GM12878 (cell line): ENCODE results near the gene MXRA7. TPM values are rescaled to one million over a fixed set of nuclear protein-coding genes. Genes with fewer than 3 reads are reported as not detected.

Source experiments
- ATAC-seq: fragments of 200-7000 bp; cut with Tn5 transposase; 3 replicates; pipeline ENCODE4 v1.9.1; 2020; ENCODE audit warnings: mild to moderate bottlenecking, moderate library complexity
- BruUV-seq: library from RNA; stranded (reverse); fragments of 400-500 nt; replicated peaks from 2 replicates; lab custom pipeline; 2021; lab: Mats Ljungman, UMichigan
- CTCF ChIA-PET: fragments of 300-600 bp; sonication (Branson Sonifier 250); formaldehyde crosslinking; extraction: SDS; loops from one replicate; lab custom pipeline; 2021; ENCODE audit warnings: inconsistent platforms; lab: Yijun Ruan, JAX
- POLR2A ChIA-PET: fragments of 350-600 bp; formaldehyde crosslinking; extraction: SDS; loops from one replicate; lab custom pipeline; 2021; ENCODE audit warnings: inconsistent platforms; lab: Charles Lee
- RAD21 ChIA-PET: fragments of 300-600 bp; sonication (Branson Sonifier 250); formaldehyde crosslinking; loops from one replicate; lab custom pipeline; 2023; ENCODE audit warnings: antibody characterized with exemption; ENCODE audit not compliant: unreplicated experiment; lab: Charles Lee
- SMC1A ChIA-PET: fragments of 300-600 bp; sonication (Branson Sonifier 250); formaldehyde crosslinking; loops from one replicate; lab custom pipeline; 2023; ENCODE audit not compliant: unreplicated experiment, uncharacterized antibody; lab: Charles Lee
- DNase-seq: peaks from one replicate; pipeline ENCODE4 v3.0.0-alpha.2; 2011; ENCODE audit warnings: low read depth, low spot score
- FAIRE-seq: peaks from 3 replicates; lab custom pipeline; 2011; peaks lifted over from hg19 to GRCh38; lab: Jason Lieb, UNC
- H2AFZ ChIP-seq: 2 replicates; pipeline ENCODE4 v1.6.0; 2011; ENCODE audit warnings: low read depth, low read length, control low read depth; ENCODE audit not compliant: control insufficient read depth
- H3K27ac ChIP-seq: 2 replicates; pipeline ENCODE4 v1.5.1; 2011; ENCODE audit warnings: control low read depth; ENCODE audit not compliant: control insufficient read depth, insufficient read depth
- H3K27me3 ChIP-seq, 2 experiments: replicated peaks in 1 of 2; 2 replicates each; pipeline versions ENCODE4 v1.6.0 to v1.6.1; 2011; ENCODE audit warnings: low read length in 1 of 2; ENCODE audit not compliant: control insufficient read depth in 2 of 2, insufficient read depth in 2 of 2
- H3K36me3 ChIP-seq, 2 experiments: 2 replicates each; pipeline ENCODE4 v1.5.1; 2011; ENCODE audit warnings: low read length in 1 of 2; ENCODE audit not compliant: control insufficient read depth in 2 of 2, insufficient read depth in 2 of 2
- H3K4me1 ChIP-seq: 2 replicates; pipeline ENCODE4 v1.6.1; 2011; ENCODE audit warnings: mild to moderate bottlenecking, low read length, moderate library complexity, mixed read lengths; ENCODE audit not compliant: control insufficient read depth, insufficient read depth
- H3K4me2 ChIP-seq: 2 replicates; pipeline ENCODE4 v1.6.0; 2011; ENCODE audit warnings: control low read depth; ENCODE audit not compliant: control insufficient read depth, insufficient read depth
- H3K4me3 ChIP-seq: fragments of 200-600 bp; sonication (generic); 2 replicates; pipeline ENCODE4 v1.5.1; 2016
- H3K79me2 ChIP-seq: 2 replicates; pipeline ENCODE4 v1.6.0; 2011; ENCODE audit warnings: low read length; ENCODE audit not compliant: control insufficient read depth, insufficient read depth
- H3K9ac ChIP-seq: 2 replicates; pipeline ENCODE4 v1.8.0; 2011; ENCODE audit warnings: low read length, control low read depth, mixed read lengths; ENCODE audit not compliant: control insufficient read depth, insufficient read depth
- H3K9me3 ChIP-seq: replicated peaks from 3 replicates; pipeline ENCODE4 v1.5.1; 2011; ENCODE audit warnings: mild to moderate bottlenecking, low read length; ENCODE audit not compliant: control insufficient read depth, insufficient read depth
- H4K20me1 ChIP-seq: 2 replicates; pipeline ENCODE4 v1.6.0; 2011; ENCODE audit not compliant: control insufficient read depth, insufficient read depth
- CHD4 ChIP-seq: fragments of 200-600 bp; sonication (generic); IDR thresholded peaks from 2 replicates; pipeline ENCODE4 v1.6.1; 2016; ENCODE audit warnings: mild to moderate bottlenecking
- DPF2 ChIP-seq: fragments of 450-650 bp; IDR thresholded peaks from 2 replicates; pipeline ENCODE4 v1.6.1; 2017; ENCODE audit warnings: mild to moderate bottlenecking
- JUNB ChIP-seq: IDR thresholded peaks from 2 replicates; pipeline ENCODE4 v1.6.1; 2016; ENCODE audit warnings: antibody characterized with exemption, mild to moderate bottlenecking
- TARDBP ChIP-seq: IDR thresholded peaks from 2 replicates; pipeline ENCODE4 v1.6.1; 2016; ENCODE audit warnings: borderline replicate concordance
- ZBED1 ChIP-seq: IDR thresholded peaks from 2 replicates; pipeline ENCODE4 v1.6.1; 2016; ENCODE audit warnings: borderline replicate concordance
- ZSCAN29 ChIP-seq: fragments of 450-650 bp; IDR thresholded peaks from 2 replicates; pipeline ENCODE4 v1.6.1; 2017; ENCODE audit warnings: mild to moderate bottlenecking, moderate library complexity
- WGBS: methylation state at CpG from one replicate; pipeline ENCODE4 v1.1.6; 2016; ENCODE audit warnings: low lambda C conversion rate; ENCODE audit not compliant: insufficient replicate concordance, insufficient coverage; ENCODE audit errors: missing lambda C conversion rate; 5-methylcytosine and 5-hydroxymethylcytosine counted together
- in situ Hi-C: fragments of 300-500 bp; cut with MboI; formaldehyde crosslinking; loops from 9 replicates; pipeline ENCODE4 v1.14.3; 2018; ENCODE audit warnings: mixed read lengths
- intact Hi-C: fragments of 100-400 bp; cut with micrococcal nuclease; formaldehyde crosslinking; loops from one replicate; pipeline ENCODE4 v1.14.2; 2022; ENCODE audit not compliant: unreplicated experiment
- polyA plus RNA-seq, 11 experiments: library from polyadenylated mRNA; depleted of rRNA in 4 of 11; unstranded in 6 of 11; stranded (reverse) in 5 of 11; fragments of >200 nt; fragmentation: Nextera tagmentation in 4 of 11; fragmentation: Illumina TruSeq in 1 of 11; extraction: Ambion mirVana in 4 of 11; extraction: Trizol in 1 of 11; gene quantifications; 1 replicate in 1 of 11; 2 replicates in 10 of 11; pipeline versions ENCODE4 v1.2.1 to v1.2.3, GENCODE V29; 2011 to 2016; ENCODE audit warnings: inconsistent platforms in 2 of 11, missing spikeins in 2 of 11, low read depth in 1 of 11
- total RNA-seq, 4 experiments: library from RNA; depleted of rRNA in 3 of 4; stranded (reverse); fragments of >200 nt in 3 of 4; fragmentation: Illumina TruSeq in 1 of 4; extraction: Trizol in 1 of 4; gene quantifications; 2 replicates each; pipeline versions ENCODE4 v1.2.1 to v1.2.3, GENCODE V29; 2013 to 2021
- TF ChIP-seq, protein P1 (sequence below): IDR thresholded peaks from 2 replicates; pipeline ENCODE4 v1.6.1; 2012; ENCODE audit warnings: mild to moderate bottlenecking, low read depth, low read length
- TF ChIP-seq, protein P2 (sequence below): fragments of 450-650 bp; IDR thresholded peaks from 2 replicates; pipeline ENCODE4 v1.6.1; 2016; ENCODE audit warnings: mild to moderate bottlenecking
- TF ChIP-seq, protein P3 (sequence below): fragments of 450-650 bp; IDR thresholded peaks from 2 replicates; pipeline ENCODE4 v1.6.1; 2017; ENCODE audit warnings: mild to moderate bottlenecking, moderate library complexity
- TF ChIP-seq, protein P4 (sequence below): IDR thresholded peaks from 2 replicates; pipeline ENCODE4 v1.6.1; 2011; ENCODE audit warnings: borderline replicate concordance, low read depth, mild to moderate bottlenecking, moderate library complexity, low read length; ENCODE audit not compliant: insufficient read depth, poor library complexity, severe bottlenecking

The MXRA7 gene
- total and polyA plus RNA-seq, 10 of the 15 experiments (the other 5 are each of a cell fraction or from before 2014, with no cell fraction given): 0.03 to 2.0 (median 0.33) TPM

DNA sequence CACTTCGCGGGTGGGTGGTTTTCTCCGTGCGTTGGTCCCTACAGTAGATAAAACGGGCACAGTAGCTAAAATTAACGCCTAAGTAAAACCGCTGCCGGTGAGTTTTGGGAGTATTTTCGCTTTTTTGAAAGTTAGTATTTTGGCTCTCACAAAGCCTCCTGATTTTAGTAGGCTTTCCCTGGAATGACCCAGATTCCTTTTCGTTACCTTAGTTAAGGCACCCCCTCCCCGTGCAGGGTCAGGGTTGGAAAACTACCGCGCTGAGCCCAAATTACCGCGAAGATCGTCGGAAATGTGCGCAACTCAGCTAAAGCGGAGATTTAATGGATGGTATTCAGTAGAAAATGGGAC is 38.9 kb downstream of the MXRA7 start (continued):
- TF ChIP-seq, protein P1, sequence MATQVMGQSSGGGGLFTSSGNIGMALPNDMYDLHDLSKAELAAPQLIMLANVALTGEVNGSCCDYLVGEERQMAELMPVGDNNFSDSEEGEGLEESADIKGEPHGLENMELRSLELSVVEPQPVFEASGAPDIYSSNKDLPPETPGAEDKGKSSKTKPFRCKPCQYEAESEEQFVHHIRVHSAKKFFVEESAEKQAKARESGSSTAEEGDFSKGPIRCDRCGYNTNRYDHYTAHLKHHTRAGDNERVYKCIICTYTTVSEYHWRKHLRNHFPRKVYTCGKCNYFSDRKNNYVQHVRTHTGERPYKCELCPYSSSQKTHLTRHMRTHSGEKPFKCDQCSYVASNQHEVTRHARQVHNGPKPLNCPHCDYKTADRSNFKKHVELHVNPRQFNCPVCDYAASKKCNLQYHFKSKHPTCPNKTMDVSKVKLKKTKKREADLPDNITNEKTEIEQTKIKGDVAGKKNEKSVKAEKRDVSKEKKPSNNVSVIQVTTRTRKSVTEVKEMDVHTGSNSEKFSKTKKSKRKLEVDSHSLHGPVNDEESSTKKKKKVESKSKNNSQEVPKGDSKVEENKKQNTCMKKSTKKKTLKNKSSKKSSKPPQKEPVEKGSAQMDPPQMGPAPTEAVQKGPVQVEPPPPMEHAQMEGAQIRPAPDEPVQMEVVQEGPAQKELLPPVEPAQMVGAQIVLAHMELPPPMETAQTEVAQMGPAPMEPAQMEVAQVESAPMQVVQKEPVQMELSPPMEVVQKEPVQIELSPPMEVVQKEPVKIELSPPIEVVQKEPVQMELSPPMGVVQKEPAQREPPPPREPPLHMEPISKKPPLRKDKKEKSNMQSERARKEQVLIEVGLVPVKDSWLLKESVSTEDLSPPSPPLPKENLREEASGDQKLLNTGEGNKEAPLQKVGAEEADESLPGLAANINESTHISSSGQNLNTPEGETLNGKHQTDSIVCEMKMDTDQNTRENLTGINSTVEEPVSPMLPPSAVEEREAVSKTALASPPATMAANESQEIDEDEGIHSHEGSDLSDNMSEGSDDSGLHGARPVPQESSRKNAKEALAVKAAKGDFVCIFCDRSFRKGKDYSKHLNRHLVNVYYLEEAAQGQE: no peak
- TF ChIP-seq, protein P2, sequence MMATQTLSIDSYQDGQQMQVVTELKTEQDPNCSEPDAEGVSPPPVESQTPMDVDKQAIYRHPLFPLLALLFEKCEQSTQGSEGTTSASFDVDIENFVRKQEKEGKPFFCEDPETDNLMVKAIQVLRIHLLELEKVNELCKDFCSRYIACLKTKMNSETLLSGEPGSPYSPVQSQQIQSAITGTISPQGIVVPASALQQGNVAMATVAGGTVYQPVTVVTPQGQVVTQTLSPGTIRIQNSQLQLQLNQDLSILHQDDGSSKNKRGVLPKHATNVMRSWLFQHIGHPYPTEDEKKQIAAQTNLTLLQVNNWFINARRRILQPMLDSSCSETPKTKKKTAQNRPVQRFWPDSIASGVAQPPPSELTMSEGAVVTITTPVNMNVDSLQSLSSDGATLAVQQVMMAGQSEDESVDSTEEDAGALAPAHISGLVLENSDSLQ: no peak
- TF ChIP-seq, all 136 proteins: peak for 13

DNA sequence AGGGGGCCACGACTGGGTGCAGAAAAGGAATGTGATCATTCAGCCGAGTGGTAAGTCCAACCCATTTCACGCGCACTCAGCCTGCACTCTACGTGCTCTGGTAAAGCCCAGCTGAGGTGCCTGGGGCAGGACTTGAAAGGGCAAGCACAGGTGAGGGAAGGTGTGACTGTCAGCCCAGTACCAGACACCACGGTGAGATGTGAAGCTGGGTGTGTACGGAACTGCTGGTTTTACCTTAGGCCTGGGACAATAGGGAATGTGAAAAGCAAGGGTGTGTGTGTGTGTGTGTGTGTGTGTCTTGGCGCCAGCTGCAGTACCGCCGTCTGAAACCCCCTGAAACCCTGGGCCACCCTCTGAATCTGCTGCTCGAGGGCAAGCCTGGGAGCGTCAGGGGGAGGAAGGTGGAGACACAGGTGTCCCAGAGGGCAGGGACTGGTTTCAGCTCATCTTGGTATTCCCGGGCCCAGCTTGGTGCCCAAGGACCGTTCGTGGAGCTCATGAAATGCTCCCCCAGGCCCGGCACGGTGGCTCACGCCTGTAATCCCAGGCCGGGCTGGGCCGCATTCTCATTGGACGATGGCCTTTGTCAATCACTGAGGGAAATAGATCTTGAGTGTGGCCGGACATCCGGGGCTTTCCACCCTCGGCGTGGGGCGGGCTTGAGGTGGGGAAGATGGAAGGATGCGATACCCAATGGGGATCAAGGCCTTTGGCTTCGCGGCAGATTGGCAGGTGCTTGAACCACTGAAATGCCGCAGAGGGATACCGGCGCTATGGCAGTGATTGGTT is 39.4 kb downstream of the MXRA7 start:
- H3K36me3 ChIP-seq: no peaks in the 10 kb centered on the region
- CTCF ChIA-PET: interaction anchor here (0.7 to 2.7 kb wide), 9 partner anchors 10 to 205 kb away, joined by 3 to 27 read pairs (median 4); no protein-coding TSS in a partner anchor
- peak overlapping the region; percentile 55; the same call in 1 of the 2 replicates for H3K9ac ChIP-seq
- H3K27ac ChIP-seq: peak overlapping the region; percentile 71
- no peaks in the 10 kb centered on the region for H3K79me2 ChIP-seq
- BruUV-seq: no TSS peak
- DNase-seq (peak; percentile 99), ATAC-seq (peak; percentile 100), FAIRE-seq (peak; percentile 99)
- no peaks in the 10 kb centered on the region for H4K20me1 ChIP-seq
- SMC1A ChIA-PET: interaction anchor here (0.7 to 1.6 kb wide), 4 partner anchors 10 to 218 kb away, joined by 3 to 12 read pairs (median 3); no protein-coding TSS in a partner anchor
- intact Hi-C loops: no loop called here
- 22% methylated on average over 32 of the region's 32 CpGs for WGBS
- RAD21 ChIA-PET: interaction anchor here (2.0 kb wide), 1 partner anchor 10 kb away, joined by 11 read pairs; no protein-coding TSS in a partner anchor
- H2AFZ ChIP-seq: peak overlapping the region; percentile 99
- H3K4me1 ChIP-seq: peaks cover 5% of the 10 kb centered on the region
- H3K4me3 ChIP-seq: peak overlapping the region; percentile 80; the same call in 1 of the 2 replicates
- in situ Hi-C loops: no loop called here
- H3K9me3 ChIP-seq: no peaks in the 10 kb centered on the region; the same call in 2 of the 3 replicates
- POLR2A ChIA-PET: interaction anchor here (1.3 kb wide), 2 partner anchors 56 to 67 kb away, joined by 4 read pairs; no protein-coding TSS in a partner anchor
- peak overlapping the region; percentile 94 for H3K4me2 ChIP-seq
- no peaks in the 10 kb centered on the region; a peak in 1 of 4 replicates for H3K27me3 ChIP-seq
- TF ChIP-seq ZBED1 (no peak), JUNB (no peak), DPF2 (peak; percentile 100), TARDBP (no peak), ZSCAN29 (no peak), CHD4 (no peak)
- TF ChIP-seq, protein P3, sequence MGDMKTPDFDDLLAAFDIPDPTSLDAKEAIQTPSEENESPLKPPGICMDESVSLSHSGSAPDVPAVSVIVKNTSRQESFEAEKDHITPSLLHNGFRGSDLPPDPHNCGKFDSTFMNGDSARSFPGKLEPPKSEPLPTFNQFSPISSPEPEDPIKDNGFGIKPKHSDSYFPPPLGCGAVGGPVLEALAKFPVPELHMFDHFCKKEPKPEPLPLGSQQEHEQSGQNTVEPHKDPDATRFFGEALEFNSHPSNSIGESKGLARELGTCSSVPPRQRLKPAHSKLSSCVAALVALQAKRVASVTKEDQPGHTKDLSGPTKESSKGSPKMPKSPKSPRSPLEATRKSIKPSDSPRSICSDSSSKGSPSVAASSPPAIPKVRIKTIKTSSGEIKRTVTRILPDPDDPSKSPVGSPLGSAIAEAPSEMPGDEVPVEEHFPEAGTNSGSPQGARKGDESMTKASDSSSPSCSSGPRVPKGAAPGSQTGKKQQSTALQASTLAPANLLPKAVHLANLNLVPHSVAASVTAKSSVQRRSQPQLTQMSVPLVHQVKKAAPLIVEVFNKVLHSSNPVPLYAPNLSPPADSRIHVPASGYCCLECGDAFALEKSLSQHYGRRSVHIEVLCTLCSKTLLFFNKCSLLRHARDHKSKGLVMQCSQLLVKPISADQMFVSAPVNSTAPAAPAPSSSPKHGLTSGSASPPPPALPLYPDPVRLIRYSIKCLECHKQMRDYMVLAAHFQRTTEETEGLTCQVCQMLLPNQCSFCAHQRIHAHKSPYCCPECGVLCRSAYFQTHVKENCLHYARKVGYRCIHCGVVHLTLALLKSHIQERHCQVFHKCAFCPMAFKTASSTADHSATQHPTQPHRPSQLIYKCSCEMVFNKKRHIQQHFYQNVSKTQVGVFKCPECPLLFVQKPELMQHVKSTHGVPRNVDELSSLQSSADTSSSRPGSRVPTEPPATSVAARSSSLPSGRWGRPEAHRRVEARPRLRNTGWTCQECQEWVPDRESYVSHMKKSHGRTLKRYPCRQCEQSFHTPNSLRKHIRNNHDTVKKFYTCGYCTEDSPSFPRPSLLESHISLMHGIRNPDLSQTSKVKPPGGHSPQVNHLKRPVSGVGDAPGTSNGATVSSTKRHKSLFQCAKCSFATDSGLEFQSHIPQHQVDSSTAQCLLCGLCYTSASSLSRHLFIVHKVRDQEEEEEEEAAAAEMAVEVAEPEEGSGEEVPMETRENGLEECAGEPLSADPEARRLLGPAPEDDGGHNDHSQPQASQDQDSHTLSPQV: no peak
- TF ChIP-seq, protein P4, sequence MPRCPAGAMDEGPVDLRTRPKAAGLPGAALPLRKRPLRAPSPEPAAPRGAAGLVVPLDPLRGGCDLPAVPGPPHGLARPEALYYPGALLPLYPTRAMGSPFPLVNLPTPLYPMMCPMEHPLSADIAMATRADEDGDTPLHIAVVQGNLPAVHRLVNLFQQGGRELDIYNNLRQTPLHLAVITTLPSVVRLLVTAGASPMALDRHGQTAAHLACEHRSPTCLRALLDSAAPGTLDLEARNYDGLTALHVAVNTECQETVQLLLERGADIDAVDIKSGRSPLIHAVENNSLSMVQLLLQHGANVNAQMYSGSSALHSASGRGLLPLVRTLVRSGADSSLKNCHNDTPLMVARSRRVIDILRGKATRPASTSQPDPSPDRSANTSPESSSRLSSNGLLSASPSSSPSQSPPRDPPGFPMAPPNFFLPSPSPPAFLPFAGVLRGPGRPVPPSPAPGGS: no peak
